CD4-positive, alpha-beta T cell treated with Interferon gamma for 1 hour (primary cell): ENCODE measurements around the gene VWA5B2.
A peak's percentile ranks its signal among the peaks of the same experiment; 100 is the strongest.

Source experiments
- DNase-seq: peaks from one replicate; pipeline ENCODE4 v3.0.0-alpha.2; 2020

VWA5B2 gene

DNA sequence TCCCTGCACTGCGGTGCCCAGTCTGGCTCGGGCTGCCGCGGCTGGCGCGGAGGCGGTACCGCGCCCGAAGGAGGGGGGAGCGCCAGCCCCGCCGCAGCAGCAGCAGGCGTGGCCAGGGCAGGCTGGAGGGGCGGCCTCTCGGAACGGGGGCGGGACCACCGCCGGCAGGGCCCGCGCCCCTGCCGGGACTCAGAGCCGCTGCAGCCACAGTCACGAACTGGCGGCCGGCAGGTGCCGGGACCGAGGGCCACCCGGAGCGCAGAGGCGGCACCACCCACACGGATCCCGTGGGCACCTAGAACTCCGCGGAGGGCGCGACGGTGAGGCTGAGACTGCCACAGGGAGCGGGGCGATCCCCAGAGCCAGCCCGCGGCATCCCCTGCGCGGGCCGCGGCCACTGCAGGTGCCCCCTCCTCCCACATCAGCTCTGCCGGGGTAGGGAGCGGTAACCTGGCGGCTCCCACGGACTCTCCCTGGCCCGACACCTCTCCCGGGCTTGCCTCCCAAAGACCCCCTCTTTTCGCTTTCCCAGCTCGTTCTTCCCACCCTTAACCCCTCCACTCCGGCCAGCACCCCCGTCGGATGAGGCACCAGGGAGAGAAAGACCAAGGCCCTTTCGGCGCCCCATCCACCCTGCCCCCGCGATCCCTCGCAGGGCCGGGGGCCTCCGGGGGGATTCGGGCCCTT is at the start of gene VWA5B2:
VWA5B2 (plus strand) TSS at position 192 of the 687 bp plus-strand sequence. CDS start 944 bp downstream, outside the sequence.
- peak; percentile 81 for DNase-seq

- DNase-seq: no peak
Observed at GRCh38 chr3:184180165-184180564, 49.2 kb upstream of the VWA5B2 start.

- no peak for DNase-seq
Observed at GRCh38 chr3:184181596-184181995, 47.8 kb upstream of the VWA5B2 start.

DNA sequence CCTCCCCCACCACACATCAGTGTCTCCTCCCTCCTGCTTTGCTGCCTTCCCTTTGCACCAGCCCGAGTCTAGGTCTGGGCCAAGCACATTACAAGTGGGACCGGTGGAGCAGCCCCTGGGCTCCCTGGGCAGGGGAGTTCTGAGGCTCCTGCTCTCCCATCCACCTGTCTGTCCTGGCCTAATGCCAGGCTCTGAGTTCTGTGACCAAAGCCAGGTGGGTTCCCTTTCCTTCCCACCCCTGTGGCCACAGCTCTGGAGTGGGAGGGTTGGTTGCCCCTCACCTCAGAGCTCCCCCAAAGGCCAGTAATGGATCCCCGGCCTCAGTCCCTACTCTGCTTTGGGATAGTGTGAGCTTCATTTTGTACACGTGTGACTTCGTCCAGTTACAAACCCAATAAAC is 45.7 kb upstream of the VWA5B2 start:
- no peak for DNase-seq

DNA sequence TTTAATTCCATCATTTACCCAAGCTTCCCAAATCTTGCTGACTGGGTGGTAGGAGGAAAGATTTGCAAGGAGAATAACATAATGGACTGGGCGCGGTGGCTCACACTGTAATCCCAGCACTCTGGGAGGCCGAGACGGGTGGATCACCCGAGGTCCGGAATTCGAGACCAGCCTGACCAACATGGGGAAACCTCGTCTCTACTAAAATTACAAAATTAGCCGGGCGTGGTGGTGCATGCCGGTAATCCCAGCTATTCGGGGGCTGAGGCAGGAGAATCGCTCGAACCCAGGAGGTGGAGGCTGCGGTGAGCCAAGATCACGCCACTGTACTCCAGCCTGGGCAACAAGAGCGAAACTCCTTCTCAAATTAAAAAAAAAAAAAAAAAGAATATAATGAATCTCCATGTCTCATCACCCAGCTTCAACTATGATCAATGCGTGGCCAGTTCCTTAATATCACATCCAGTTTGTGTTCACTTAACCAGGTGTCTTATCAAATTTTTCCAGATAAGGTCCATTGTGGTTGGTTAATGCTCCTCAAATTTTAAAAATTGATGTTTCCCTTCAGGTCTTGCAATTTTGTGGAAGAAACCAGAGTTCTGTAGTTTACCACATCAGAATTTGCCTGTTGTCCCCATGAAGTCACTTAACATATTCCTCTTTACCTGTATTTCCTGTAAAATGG is 44.7 kb upstream of the VWA5B2 start:
- no peak for DNase-seq

- peak; percentile 100 for DNase-seq
Observed at GRCh38 chr3:184185461-184186183, 43.8 kb upstream of the VWA5B2 start.

GRCh38 chr3:184186184-184186901 is 43.0 kb upstream of the VWA5B2 start, which contains the start of gene ABCF3:
Gene ABCF3, plus strand, starts transcription at chr3:184186199. Its CDS starts 9 bp downstream, at chr3:184186208.
- no peak for DNase-seq

DNA sequence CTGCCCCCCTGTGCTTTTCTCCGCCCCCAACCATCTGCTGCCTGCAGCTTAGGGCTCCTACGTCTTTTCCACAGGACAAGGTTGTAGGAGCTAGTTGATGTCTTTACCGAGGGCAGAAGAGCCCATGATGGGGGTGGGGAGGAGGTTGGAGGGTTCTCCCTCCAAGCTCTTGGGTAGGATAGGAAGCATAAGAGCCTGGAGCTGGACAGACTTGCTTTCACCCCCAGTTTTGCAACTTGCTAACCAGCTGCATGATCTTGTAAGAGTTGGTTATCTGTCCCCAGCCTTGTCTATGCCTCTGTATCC is 42.5 kb upstream of the VWA5B2 start:
- DNase-seq: no peak

DNA sequence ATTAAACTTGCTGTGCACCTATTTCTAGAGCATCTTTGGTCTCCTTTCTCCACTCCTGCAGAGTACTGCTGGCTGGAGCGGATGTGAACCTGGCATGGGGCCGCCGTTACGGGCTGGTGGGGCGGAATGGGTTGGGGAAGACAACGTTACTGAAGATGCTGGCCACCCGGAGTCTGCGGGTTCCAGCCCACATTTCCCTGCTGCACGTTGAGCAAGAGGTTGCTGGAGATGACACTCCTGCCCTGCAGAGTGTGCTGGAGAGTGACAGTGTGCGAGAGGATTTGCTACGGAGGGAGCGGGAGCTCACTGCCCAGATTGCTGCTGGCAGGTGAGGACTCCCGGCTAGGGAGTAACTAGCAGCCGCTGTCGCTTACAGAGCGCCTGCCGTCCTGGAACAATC is 41.3 kb upstream of the VWA5B2 start:
- no peak for DNase-seq

DNA sequence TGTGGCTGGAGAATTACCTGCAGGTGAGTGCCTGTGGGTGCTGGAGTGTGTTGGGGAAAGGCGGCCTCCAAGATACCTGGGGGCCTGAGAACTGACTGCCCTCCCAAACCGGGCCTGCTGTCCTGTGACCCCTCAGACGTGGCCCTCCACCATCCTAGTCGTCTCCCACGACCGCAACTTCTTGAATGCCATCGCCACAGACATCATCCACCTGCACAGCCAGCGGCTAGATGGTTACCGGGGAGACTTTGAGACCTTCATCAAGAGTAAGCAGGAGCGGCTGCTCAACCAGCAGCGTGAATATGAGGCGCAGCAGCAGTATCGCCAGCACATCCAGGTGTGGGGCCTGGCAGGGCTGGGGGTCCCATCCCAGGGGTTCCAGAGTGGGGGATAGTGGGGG is 40.0 kb upstream of the VWA5B2 start:
- no peak for DNase-seq

GRCh38 chr3:184192889-184193288 is 36.5 kb upstream of the VWA5B2 start:
- no peak for DNase-seq

GRCh38 chr3:184193991-184194539 is 35.3 kb upstream of the VWA5B2 start:
- DNase-seq: no peak

GRCh38 chr3:184196536-184196935 is 32.8 kb upstream of the VWA5B2 start:
- DNase-seq: no peak

- no peak for DNase-seq
Observed at GRCh38 chr3:184198509-184198908, 30.9 kb upstream of the VWA5B2 start.

DNA sequence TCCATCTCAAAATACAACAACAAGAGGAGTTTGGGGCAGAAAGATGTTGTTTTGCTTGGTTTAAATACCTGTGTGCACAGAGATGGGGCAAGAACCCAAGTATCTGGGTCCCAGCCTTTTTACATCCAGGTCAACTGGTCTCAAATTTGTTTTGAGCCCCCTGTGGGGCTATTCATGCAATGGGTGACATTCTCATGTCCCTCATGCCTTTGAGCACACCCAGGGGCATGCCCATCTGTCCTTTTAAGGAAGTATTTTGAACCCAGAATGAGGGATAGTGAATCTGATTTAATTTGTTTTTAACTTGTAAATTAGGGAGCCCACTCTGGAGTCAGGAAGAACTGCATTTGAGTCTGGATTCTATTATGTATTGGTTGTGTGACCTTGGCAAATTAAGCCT is 28.6 kb upstream of the VWA5B2 start:
- no peak for DNase-seq

- DNase-seq: no peak
Observed at GRCh38 chr3:184203526-184203925, 25.9 kb upstream of the VWA5B2 start.

DNA sequence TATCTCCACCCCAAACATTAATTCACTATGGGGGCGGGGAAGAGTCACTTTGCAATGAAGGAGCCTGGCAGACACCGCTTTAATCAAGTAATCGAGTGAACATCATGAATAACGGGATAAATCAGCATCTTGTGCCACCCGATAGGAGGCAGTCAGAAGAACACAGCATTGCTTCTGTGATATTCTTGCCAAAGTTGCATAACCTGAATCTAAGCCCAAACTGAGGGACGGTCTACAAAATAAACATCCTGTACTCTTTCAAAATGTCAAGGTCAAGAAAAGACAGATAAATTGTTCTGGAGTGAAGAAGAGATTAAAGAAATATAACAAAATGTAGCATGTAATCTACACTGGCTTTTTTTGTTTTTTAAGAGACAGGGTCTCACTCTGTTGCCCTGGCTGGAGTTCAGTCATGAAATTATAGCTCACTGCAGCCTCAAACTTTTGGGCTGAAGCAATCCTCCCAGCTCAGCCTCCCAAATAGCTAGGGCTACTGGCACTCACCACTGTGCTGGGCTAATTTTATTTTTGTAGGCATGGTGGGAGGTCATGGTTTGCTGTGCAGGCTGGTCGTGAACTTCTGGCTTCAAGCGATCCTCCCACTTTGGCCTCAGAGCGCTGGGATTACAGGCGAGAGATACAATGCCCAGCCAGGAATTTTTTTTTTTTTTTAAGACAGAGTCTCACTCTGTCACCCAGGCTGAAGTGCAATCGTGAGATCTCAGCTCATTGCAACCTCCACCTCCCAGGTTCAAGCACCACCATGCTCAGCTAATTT is 20.1 kb upstream of the VWA5B2 start:
- no peak for DNase-seq

- no peak for DNase-seq
Observed at GRCh38 chr3:184211297-184211696, 18.1 kb upstream of the VWA5B2 start.

DNA sequence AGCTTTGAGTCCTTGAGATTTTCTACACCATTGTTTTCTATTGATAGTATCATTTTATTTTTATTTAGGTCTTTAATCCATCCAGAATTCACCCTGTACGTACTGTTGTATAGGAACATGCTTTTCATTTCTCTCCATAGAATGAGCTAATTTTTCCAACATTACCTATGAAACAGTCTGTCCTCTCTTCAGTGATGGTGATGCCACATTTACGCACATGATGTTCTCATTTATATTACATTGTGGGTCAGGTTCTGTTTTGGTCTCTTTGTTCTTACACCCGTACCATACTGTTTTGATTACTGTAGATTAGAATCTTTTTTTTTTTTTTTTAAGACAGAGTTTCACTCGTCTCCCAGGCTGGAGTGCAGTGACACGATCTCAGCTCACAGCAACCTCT is 17.7 kb upstream of the VWA5B2 start:
- DNase-seq: no peak

GRCh38 chr3:184218814-184219213 is 10.6 kb upstream of the VWA5B2 start:
- no peak for DNase-seq

GRCh38 chr3:184222521-184222920 is 6.9 kb upstream of the VWA5B2 start:
- DNase-seq: no peak

- DNase-seq: no peak
Observed at GRCh38 chr3:184223946-184224345, 5.4 kb upstream of the VWA5B2 start.
